OCI-LY7 (cell line): Measurements from ENCODE around the gene DLGAP1. TPM values are rescaled to one million over a fixed set of nuclear protein-coding genes. Genes with fewer than 3 reads are reported as not detected.

ENCODE experiments used
- BruUV-seq: library from RNA; stranded (reverse); fragments of 400-500 nt; replicated peaks from 2 replicates; lab custom pipeline; 2021; lab: Mats Ljungman, UMichigan
- CTCF ChIA-PET: fragments of 300-600 bp; sonication (Branson Sonifier 250); formaldehyde crosslinking; loops from one replicate; lab custom pipeline; 2022; ENCODE audit warnings: antibody characterized with exemption; ENCODE audit not compliant: unreplicated experiment; lab: Charles Lee
- POLR2A ChIA-PET: fragments of 300-600 bp; sonication (Branson Sonifier 250); formaldehyde crosslinking; loops from one replicate; lab custom pipeline; 2022; ENCODE audit warnings: antibody characterized with exemption; lab: Charles Lee
- DNase-seq: peaks from one replicate; pipeline ENCODE4 v3.0.0-alpha.2; 2015; ENCODE audit warnings: low spot score
- H2AFZ ChIP-seq: fragments of 200-600 bp; sonication (generic), shearing (Covaris generic); 2 replicates; pipeline ENCODE4 v1.6.1; 2014; ENCODE audit warnings: mild to moderate bottlenecking, antibody characterized with exemption, low read length, moderate library complexity
- H3K27ac ChIP-seq: fragments of 200-600 bp; sonication (generic); 2 replicates; pipeline ENCODE4 v1.5.1; 2014; ENCODE audit warnings: mixed run types, low read depth, mild to moderate bottlenecking, moderate library complexity, low read length, inconsistent platforms; ENCODE audit not compliant: poor library complexity, severe bottlenecking
- H3K36me3 ChIP-seq: fragments of 200-600 bp; sonication (generic); 2 replicates; pipeline ENCODE4 v1.6.1; 2014; ENCODE audit warnings: mild to moderate bottlenecking, antibody characterized with exemption, low read length, moderate library complexity, mixed read lengths; ENCODE audit not compliant: insufficient read depth
- H3K4me1 ChIP-seq: fragments of 200-600 bp; sonication (generic); 2 replicates; pipeline ENCODE4 v1.5.1; 2014; ENCODE audit warnings: mild to moderate bottlenecking, low read length; ENCODE audit not compliant: insufficient read depth, poor library complexity, severe bottlenecking
- H3K4me2 ChIP-seq: fragments of 200-600 bp; sonication (generic); 2 replicates; pipeline ENCODE4 v1.6.1; 2014; ENCODE audit warnings: mild to moderate bottlenecking, low read length
- H3K4me3 ChIP-seq: fragments of 200-600 bp; sonication (generic); 2 replicates; pipeline ENCODE4 v1.5.1; 2014; ENCODE audit warnings: mild to moderate bottlenecking, low read depth, low read length; ENCODE audit not compliant: poor library complexity, severe bottlenecking
- H3K79me2 ChIP-seq: fragments of 200-600 bp; sonication (generic); 2 replicates; pipeline ENCODE4 v1.6.1; 2016; ENCODE audit warnings: low read depth, mild to moderate bottlenecking, low read length, moderate library complexity, mixed read lengths; ENCODE audit not compliant: insufficient read depth
- H3K9me2 ChIP-seq: fragments of 200-600 bp; sonication (generic); 2 replicates; pipeline ENCODE4 v1.6.1; 2016; ENCODE audit warnings: mild to moderate bottlenecking, low read length, mixed read lengths; ENCODE audit not compliant: insufficient read depth
- H3K9me3 ChIP-seq: fragments of 200-600 bp; sonication (generic); 2 replicates; pipeline ENCODE4 v1.6.1; 2014; ENCODE audit warnings: mild to moderate bottlenecking, mixed run types, low read length, mixed read lengths
- H4K20me1 ChIP-seq: fragments of 200-600 bp; sonication (generic); 2 replicates; pipeline ENCODE4 v1.6.1; 2014; ENCODE audit warnings: mild to moderate bottlenecking, antibody characterized with exemption, low read length, moderate library complexity, mixed read lengths; ENCODE audit not compliant: insufficient read depth
- EZH2phosphoT487 ChIP-seq: fragments of 200-600 bp; sonication (generic); IDR thresholded peaks from 2 replicates; pipeline ENCODE4 v1.6.1; 2018; ENCODE audit warnings: low read depth, borderline replicate concordance, mild to moderate bottlenecking, mixed run types, antibody characterized with exemption, low read length, moderate library complexity, mixed read lengths
- intact Hi-C: fragments of 100-400 bp; cut with micrococcal nuclease; formaldehyde crosslinking; loops from one replicate; pipeline ENCODE4 v1.10.0; 2022; ENCODE audit not compliant: unreplicated experiment
- total RNA-seq, 2 experiments: library from RNA; depleted of rRNA in 1 of 2; stranded (reverse); fragments of >200 nt in 1 of 2; shearing (Covaris generic) in 1 of 2; gene quantifications; 2 replicates each; pipeline ENCODE4 v1.2.3, GENCODE V29; 2014 to 2022
- TF ChIP-seq, protein P1 (sequence below): fragments of 200-600 bp; sonication (generic); conservative IDR thresholded peaks from 2 replicates; pipeline ENCODE4 v1.5.1; 2014; ENCODE audit warnings: mild to moderate bottlenecking, antibody characterized with exemption, low read length, moderate library complexity, mixed read lengths

Gene DLGAP1
- total RNA-seq, 2 experiments from 2014 or later = 0.22 TPM; not detected in 1

DNA sequence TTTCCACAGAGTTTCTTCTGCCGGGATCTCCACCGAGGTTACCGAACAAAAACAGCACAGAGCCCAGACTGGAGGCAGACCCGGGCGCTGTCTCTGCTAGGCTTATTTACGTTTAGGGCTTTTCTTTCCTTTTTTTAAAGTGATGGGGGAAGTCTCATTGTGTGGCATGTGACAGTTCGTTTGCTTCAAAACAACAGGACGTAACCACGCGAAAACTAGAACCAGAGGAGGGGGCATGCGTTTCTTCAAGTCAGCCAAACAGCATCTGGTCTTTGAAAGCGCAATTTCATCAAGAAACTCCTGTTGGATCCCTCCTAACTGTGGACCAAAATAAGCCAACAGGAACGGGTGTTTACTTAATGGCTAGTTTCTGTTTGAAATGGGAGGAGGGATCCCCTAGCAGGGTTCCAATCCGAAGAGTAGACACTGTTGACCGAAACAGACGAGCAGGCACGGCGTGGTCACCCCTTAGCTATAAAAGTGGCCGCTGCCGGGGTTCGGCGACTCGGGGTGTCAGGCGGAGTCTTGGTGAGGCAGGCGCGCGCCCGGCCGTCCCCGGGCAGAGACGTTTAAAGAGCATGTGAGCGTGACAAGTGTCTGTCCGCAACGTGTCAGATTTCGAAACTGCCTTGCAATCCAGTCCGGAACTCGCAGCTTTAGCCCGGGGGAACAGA, 1006.1 kb downstream of the DLGAP1 start:
- intact Hi-C loops = loop anchor here (1.0 to 10.0 kb wide), 7 partner anchors 48 to 434 kb away; partner anchors contain the start of gene LPIN2
- no peak for TF ChIP-seq EZH2phosphoT487
- TF ChIP-seq, protein P1, sequence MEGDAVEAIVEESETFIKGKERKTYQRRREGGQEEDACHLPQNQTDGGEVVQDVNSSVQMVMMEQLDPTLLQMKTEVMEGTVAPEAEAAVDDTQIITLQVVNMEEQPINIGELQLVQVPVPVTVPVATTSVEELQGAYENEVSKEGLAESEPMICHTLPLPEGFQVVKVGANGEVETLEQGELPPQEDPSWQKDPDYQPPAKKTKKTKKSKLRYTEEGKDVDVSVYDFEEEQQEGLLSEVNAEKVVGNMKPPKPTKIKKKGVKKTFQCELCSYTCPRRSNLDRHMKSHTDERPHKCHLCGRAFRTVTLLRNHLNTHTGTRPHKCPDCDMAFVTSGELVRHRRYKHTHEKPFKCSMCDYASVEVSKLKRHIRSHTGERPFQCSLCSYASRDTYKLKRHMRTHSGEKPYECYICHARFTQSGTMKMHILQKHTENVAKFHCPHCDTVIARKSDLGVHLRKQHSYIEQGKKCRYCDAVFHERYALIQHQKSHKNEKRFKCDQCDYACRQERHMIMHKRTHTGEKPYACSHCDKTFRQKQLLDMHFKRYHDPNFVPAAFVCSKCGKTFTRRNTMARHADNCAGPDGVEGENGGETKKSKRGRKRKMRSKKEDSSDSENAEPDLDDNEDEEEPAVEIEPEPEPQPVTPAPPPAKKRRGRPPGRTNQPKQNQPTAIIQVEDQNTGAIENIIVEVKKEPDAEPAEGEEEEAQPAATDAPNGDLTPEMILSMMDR = no peak
- H3K4me2 ChIP-seq = peak overlapping the region; percentile 87
- POLR2A ChIA-PET = interaction anchor here (0.6 to 3.0 kb wide), 11 partner anchors 39 to 968 kb away, joined by 3 to 17 read pairs (median 4); no protein-coding TSS in a partner anchor
- H2AFZ ChIP-seq = peak overlapping the region; percentile 45; the same call in 1 of the 2 replicates
- H3K4me1 ChIP-seq = peaks cover 30% of the 10 kb centered on the region
- BruUV-seq = TSS peak; percentile 73
- H3K9me3 ChIP-seq = no peaks in the 10 kb centered on the region
- H3K9me2 ChIP-seq = no peaks in the 10 kb centered on the region
- H3K79me2 ChIP-seq = peaks cover 37% of the 10 kb centered on the region
- CTCF ChIA-PET = no interaction called here
- H4K20me1 ChIP-seq = peaks cover 1% of the 10 kb centered on the region; the same call in 1 of the 2 replicates
- peak; percentile 93 for DNase-seq
- H3K4me3 ChIP-seq = peak overlapping the region; percentile 88
- peaks cover 4% of the 10 kb centered on the region; the same call in 1 of the 2 replicates for H3K36me3 ChIP-seq
- peak overlapping the region; percentile 96 for H3K27ac ChIP-seq

DNA sequence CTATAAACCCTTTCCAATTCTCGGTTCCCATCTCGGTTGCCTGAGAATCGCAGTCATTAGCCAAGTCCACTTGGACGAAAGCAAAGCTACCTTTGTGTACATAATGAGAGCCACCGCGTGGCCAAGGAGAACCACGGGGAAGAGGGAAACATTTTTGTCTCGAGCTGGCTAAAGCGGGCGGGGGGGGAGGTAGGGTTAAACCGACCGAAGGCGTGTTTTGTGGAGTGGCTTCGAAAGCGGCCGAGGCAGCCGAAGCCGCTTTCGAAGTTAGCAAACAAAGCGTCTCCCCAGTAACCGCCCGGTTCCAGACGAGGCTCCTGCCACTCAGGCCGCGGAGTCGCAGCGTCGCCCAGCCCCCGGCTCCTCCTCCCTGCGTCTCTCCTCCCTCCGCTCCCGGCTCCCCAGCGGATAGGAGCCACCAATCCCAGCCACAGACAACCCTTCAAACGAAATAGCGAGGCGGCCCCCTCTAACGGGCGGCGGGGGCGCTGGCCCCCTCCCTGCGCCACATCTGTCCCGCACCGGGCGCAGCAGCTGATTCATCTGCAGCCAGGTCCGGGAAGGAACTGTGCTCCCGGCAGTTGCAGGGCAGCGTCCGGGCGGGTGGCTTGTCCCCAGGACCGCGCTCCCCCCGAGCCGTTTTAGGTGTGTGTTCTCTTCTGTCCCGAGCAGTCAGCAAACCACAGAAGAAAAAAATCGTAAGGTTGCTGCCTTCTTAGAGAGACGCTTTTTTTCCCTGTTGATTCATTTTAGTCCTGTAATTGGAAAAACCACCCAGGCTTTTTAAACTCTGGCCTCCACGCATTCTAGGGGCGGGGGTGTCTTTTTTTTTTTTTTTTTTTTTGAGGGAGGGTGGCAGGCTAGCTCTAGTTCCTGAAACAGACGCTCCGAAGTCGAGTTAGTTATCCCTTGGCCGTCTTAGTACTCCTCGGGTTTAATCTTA, 1006.9 kb downstream of the DLGAP1 start:
- Histone ChIP-seq H3K9me3 (no peaks in the 10 kb centered on the region), H3K79me2 (peaks cover 29% of the 10 kb centered on the region), H4K20me1 (no peaks in the 10 kb centered on the region), H3K4me3 (peak overlapping the region; percentile 88), H3K27ac (peak overlapping the region; percentile 96), H3K36me3 (peaks cover 4% of the 10 kb centered on the region; the same call in 1 of the 2 replicates), H3K4me2 (peak overlapping the region; percentile 87), H3K9me2 (no peaks in the 10 kb centered on the region), H3K4me1 (peaks cover 22% of the 10 kb centered on the region), H2AFZ (peak overlapping the region; percentile 45; the same call in 1 of the 2 replicates)
- CTCF ChIA-PET = interaction anchor here (0.5 to 0.6 kb wide), 2 partner anchors 100 to 201 kb away, joined by 5 to 7 read pairs; no protein-coding TSS in a partner anchor
- POLR2A ChIA-PET = interaction anchor here (0.6 to 3.0 kb wide), 25 partner anchors 12 to 1260 kb away, joined by 3 to 17 read pairs (median 4); no protein-coding TSS in a partner anchor
- intact Hi-C loops = loop anchor here (1.0 to 10.0 kb wide), 6 partner anchors 47 to 433 kb away; partner anchors contain the start of gene LPIN2
- TSS peak; percentile 85 for BruUV-seq
- TF ChIP-seq, protein P1 = no peak
- peak; percentile 88 for DNase-seq
